Ishikawa (cell line): ENCODE data around the gene NEIL3.

Experiments used
- CEBPB ChIP-seq: IDR thresholded peaks from 2 replicates; pipeline ENCODE4 v1.6.1; 2012
- CREB1 ChIP-seq: IDR thresholded peaks from 2 replicates; pipeline ENCODE4 v1.6.1; 2012; ENCODE audit warnings: low read depth
- EGR1 ChIP-seq: IDR thresholded peaks from 2 replicates; pipeline ENCODE4 v1.6.1; 2012
- EP300 ChIP-seq: IDR thresholded peaks from 2 replicates; pipeline ENCODE4 v1.6.1; 2012; ENCODE audit warnings: borderline replicate concordance
- FOXM1 ChIP-seq: IDR thresholded peaks from 2 replicates; pipeline ENCODE4 v1.6.1; 2012; ENCODE audit warnings: low read depth, borderline replicate concordance
- NFIC ChIP-seq: IDR thresholded peaks from 2 replicates; pipeline ENCODE4 v1.6.1; 2012
- RAD21 ChIP-seq: IDR thresholded peaks from 2 replicates; pipeline ENCODE4 v1.6.1; 2012; ENCODE audit warnings: low read depth
- TAF1 ChIP-seq: IDR thresholded peaks from 2 replicates; pipeline ENCODE4 v1.6.1; 2012; ENCODE audit warnings: low read depth, mild to moderate bottlenecking
- TCF12 ChIP-seq: IDR thresholded peaks from 2 replicates; pipeline ENCODE4 v1.6.1; 2012; ENCODE audit warnings: low read depth
- TEAD4 ChIP-seq: IDR thresholded peaks from 2 replicates; pipeline ENCODE4 v1.6.1; 2012
- YY1 ChIP-seq: IDR thresholded peaks from 2 replicates; pipeline ENCODE4 v1.6.1; 2012; ENCODE audit warnings: low read depth
- ZBTB7A ChIP-seq: IDR thresholded peaks from 2 replicates; pipeline ENCODE4 v1.6.1; 2012; ENCODE audit warnings: low read depth
- TF ChIP-seq, protein P1 (sequence below): IDR thresholded peaks from 2 replicates; pipeline ENCODE4 v1.6.1; 2012; ENCODE audit warnings: low read depth, mild to moderate bottlenecking
- TF ChIP-seq, protein P2 (sequence below): IDR thresholded peaks from 2 replicates; pipeline ENCODE4 v1.6.1; 2012
- TF ChIP-seq, protein P3 (sequence below): IDR thresholded peaks from 2 replicates; pipeline ENCODE4 v1.6.1; 2012

The NEIL3 gene

DNA sequence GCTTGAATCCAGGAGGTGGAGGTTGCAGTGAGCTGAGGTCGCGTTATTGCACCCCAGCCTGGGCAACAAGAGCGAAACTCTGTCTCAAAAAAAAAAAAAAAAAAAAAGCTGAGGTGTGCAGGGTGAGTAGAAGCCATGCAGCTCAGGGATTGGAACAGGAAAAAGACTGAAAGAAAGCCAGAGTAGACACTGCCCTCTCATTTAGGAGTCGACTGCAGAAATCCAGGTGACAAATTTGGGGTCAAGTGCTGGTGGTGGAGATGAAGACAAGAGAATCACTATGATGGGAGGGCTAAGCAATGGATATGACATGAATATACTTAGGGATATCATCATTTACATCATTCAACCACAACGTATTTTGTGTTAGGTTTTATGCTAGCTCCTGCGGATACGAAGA is 1.9 kb downstream of the NEIL3 start:
- TF ChIP-seq RAD21 (no peak), CEBPB (no peak), YY1 (no peak), TEAD4 (no peak), NFIC (no peak), ZBTB7A (no peak)
- TF ChIP-seq, protein P1, sequence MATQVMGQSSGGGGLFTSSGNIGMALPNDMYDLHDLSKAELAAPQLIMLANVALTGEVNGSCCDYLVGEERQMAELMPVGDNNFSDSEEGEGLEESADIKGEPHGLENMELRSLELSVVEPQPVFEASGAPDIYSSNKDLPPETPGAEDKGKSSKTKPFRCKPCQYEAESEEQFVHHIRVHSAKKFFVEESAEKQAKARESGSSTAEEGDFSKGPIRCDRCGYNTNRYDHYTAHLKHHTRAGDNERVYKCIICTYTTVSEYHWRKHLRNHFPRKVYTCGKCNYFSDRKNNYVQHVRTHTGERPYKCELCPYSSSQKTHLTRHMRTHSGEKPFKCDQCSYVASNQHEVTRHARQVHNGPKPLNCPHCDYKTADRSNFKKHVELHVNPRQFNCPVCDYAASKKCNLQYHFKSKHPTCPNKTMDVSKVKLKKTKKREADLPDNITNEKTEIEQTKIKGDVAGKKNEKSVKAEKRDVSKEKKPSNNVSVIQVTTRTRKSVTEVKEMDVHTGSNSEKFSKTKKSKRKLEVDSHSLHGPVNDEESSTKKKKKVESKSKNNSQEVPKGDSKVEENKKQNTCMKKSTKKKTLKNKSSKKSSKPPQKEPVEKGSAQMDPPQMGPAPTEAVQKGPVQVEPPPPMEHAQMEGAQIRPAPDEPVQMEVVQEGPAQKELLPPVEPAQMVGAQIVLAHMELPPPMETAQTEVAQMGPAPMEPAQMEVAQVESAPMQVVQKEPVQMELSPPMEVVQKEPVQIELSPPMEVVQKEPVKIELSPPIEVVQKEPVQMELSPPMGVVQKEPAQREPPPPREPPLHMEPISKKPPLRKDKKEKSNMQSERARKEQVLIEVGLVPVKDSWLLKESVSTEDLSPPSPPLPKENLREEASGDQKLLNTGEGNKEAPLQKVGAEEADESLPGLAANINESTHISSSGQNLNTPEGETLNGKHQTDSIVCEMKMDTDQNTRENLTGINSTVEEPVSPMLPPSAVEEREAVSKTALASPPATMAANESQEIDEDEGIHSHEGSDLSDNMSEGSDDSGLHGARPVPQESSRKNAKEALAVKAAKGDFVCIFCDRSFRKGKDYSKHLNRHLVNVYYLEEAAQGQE = no peak
- TF ChIP-seq, protein P2, sequence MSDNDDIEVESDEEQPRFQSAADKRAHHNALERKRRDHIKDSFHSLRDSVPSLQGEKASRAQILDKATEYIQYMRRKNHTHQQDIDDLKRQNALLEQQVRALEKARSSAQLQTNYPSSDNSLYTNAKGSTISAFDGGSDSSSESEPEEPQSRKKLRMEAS = no peak

DNA sequence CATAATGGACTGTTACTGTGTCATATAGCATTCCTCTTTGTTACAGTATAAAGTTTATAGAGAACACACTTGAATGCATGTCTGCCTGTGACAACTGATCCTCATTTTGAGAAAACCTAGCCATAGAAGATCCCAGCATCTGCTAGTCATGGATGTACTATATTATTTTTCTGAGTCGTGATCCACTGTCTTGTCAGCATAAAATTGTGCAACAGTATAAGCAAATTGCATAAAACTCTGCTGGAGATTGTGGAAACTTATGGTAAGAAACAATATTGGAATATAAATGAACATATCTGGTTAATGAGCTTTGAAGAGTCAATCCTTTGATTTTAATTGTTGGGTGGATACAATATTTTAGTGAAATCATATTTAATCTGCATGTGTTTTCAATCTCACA is 3.6 kb downstream of the NEIL3 start:
- TF ChIP-seq TCF12 = no peak
- TF ChIP-seq EGR1 = no peak
- TF ChIP-seq FOXM1 = no peak
- TF ChIP-seq NFIC = no peak
- TF ChIP-seq, protein P3, sequence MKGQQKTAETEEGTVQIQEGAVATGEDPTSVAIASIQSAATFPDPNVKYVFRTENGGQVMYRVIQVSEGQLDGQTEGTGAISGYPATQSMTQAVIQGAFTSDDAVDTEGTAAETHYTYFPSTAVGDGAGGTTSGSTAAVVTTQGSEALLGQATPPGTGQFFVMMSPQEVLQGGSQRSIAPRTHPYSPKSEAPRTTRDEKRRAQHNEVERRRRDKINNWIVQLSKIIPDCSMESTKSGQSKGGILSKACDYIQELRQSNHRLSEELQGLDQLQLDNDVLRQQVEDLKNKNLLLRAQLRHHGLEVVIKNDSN = no peak
- TF ChIP-seq CREB1 = no peak

DNA sequence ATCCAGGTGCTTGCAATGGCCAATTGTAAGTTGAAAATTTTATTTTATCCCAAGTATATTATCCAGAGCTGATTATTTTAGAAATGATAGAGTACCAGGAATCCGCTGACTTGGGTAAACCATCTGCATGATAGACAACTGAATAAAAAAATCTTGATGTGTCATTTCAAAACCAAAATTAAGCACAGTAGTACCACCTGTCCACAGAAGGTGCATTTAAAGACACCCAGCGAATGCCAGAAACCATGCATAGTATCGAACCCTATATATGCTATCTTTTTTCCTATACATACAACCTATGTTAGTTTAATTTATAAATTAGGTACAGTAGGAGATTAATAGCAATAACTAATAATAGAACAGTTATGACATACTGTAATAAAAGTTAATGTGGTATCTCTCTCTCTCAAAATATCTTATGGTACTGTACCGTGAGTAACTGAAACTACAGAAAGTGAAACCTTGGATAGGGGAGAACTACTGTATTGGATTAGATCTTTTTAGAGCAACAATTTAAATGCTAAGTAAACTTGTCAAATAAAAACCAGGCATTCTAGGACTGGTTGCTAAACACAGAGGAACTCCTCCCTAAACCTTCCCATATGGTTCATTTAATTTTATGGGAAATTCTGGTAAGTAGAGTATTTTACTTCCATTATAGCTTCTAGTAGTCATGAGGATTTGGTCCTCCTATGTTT is 6.2 kb downstream of the NEIL3 start:
- TF ChIP-seq YY1 (no peak), TAF1 (no peak)

DNA sequence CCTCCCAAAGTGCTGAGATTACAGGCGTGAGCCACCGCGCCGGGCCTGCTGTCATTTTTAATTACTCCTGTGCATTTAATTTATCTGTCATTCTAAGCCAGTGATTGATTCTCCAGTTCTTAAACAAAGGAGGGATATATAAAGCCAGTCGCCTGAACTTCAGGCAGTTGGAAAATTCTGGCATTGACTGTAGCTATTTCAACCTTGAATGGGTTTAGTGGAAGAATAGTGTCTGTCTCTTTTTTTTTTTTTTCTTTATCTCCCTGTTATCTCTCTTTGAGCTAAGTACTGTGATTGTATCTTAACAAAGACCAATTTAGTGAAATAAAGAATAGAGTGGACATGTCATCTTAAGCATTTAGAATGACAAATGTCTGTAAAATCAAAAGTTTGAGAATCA is 11.0 kb downstream of the NEIL3 start:
- no peak for TF ChIP-seq CREB1

DNA sequence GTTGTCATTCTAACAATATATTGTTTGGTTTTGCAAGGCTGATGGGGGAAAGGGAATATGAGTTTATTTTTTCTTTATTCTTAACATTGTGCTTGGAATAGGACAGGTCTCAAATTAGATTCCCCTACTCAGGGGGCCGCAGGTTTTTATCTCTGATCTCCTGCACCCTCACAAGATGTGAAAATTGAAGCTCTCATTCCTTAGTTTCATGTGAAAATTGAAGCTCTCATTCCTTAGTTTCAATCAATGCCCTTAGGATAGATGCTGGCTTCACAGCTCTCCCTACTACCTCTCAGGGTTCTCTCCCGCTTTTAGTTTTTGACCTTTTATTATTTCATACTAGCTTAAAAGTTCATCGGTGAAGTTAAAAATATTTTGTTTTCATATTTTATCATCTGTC is 12.0 kb downstream of the NEIL3 start:
- no peak for TF ChIP-seq TCF12
- no peak for TF ChIP-seq EGR1
- TF ChIP-seq, protein P2 = no peak
- no peak for TF ChIP-seq ZBTB7A
- TF ChIP-seq CREB1 = no peak

DNA sequence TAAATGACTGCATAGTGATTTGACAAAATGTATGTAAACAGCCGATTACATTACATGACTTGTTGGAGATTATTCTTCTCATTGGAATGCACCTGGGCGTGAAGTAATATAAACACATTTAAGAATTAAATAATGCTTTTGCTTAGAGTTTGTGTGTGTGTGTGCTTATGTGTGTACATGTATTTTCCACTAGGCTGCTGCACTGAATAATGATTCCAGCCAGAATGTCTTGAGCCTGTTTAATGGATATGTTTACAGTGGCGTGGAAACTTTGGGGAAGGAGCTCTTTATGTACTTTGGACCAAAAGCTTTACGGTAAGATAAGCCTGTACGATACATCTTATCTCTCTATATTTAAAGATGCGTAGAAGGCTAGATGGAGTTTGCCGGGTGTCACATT is 12.6 kb downstream of the NEIL3 start:
- TF ChIP-seq CREB1 (no peak), NFIC (no peak)

DNA sequence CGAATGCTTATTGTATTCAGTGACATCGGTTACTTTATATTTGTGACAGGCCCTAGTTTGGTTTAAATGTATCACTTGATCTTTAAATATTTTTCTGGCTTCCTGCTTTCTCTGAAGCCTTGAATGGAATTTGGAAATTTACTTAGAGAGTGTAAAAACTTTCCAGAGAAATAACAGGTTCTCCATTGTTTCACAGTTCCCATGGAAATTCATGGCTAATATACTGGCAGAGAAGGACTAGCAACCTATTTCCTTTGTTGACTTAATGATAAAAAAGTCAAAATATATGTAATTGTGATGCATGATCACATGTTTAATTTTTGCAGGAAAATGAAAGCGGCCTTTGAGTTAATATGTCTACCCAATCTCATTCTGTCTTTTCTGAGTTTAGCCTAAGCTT is 13.2 kb downstream of the NEIL3 start:
- TF ChIP-seq TCF12 (no peak), TEAD4 (no peak), YY1 (no peak), EGR1 (no peak), ZBTB7A (no peak), EP300 (no peak), FOXM1 (no peak)
- TF ChIP-seq, protein P1 = no peak
- TF ChIP-seq, protein P3 = no peak

DNA sequence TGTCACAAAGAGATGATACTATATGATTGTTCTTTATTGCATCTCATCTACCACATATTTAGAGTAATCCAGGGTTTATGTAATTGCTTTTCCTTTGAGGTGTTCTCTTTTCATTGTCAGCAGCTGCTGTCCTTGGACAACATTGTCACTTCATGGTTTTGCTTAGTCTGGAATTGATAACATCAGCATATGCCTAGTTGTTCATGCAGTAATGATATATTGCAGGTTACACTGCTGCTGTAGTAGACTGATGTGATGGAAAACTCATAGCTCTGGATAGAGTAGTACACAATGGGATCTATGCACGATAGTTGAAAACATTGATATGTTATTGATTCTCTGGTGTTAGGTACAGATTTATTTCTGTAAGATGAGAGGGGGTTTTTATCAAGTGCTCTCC is 13.7 kb downstream of the NEIL3 start:
- TF ChIP-seq CREB1 (no peak), EP300 (no peak), YY1 (no peak), TEAD4 (no peak), RAD21 (no peak), EGR1 (no peak), FOXM1 (no peak), CEBPB (no peak), TCF12 (no peak), ZBTB7A (no peak), TAF1 (no peak)
- TF ChIP-seq, protein P2 = no peak
- TF ChIP-seq, protein P3 = no peak
- TF ChIP-seq, protein P1 = no peak
